Mesothelial cell of epicardium (in vitro differentiated cells): Measurements from ENCODE around the gene SLX4IP. TPM values are rescaled to one million over a fixed set of nuclear protein-coding genes. Genes with fewer than 3 reads are reported as not detected.

Experiments used
- DNase-seq, 2 experiments: peaks; one replicate each; pipeline ENCODE4 v3.0.0; 2021; ENCODE audit warnings: low spot score in 2 of 2; ENCODE audit not compliant: unreplicated experiment in 2 of 2
- H3K27ac Mint-ChIP-seq: 2 replicates; pipeline ENCODE4 v1.8.0; 2021; ENCODE audit warnings: mixed read lengths
- H3K27me3 Mint-ChIP-seq: 2 replicates; pipeline ENCODE4 v1.8.0; 2021; ENCODE audit warnings: low read depth, mixed read lengths
- H3K36me3 Mint-ChIP-seq: 2 replicates; pipeline ENCODE4 v1.8.0; 2021; ENCODE audit warnings: mixed read lengths
- H3K4me1 Mint-ChIP-seq: 2 replicates; pipeline ENCODE4 v1.8.0; 2021; ENCODE audit warnings: mixed read lengths
- H3K4me3 Mint-ChIP-seq: 2 replicates; pipeline ENCODE4 v1.8.0; 2021; ENCODE audit warnings: mild to moderate bottlenecking, moderate library complexity, mixed read lengths
- H3K9me3 Mint-ChIP-seq: 2 replicates; pipeline ENCODE4 v1.8.0; 2021; ENCODE audit warnings: mixed read lengths
- total RNA-seq: library from RNA; stranded (reverse); gene quantifications from 3 replicates; pipeline ENCODE4 v1.2.1, GENCODE V29; 2021
- TF ChIP-seq, protein P1 (sequence below): fragments of 200-600 bp; sonication (generic); IDR thresholded peaks from one replicate; pipeline ENCODE4 v1.5.0; 2021; ENCODE audit warnings: antibody characterized with exemption; ENCODE audit not compliant: unreplicated experiment

Gene SLX4IP
- total RNA-seq, 1 donor from 2014 or later = 10.4 TPM

DNA sequence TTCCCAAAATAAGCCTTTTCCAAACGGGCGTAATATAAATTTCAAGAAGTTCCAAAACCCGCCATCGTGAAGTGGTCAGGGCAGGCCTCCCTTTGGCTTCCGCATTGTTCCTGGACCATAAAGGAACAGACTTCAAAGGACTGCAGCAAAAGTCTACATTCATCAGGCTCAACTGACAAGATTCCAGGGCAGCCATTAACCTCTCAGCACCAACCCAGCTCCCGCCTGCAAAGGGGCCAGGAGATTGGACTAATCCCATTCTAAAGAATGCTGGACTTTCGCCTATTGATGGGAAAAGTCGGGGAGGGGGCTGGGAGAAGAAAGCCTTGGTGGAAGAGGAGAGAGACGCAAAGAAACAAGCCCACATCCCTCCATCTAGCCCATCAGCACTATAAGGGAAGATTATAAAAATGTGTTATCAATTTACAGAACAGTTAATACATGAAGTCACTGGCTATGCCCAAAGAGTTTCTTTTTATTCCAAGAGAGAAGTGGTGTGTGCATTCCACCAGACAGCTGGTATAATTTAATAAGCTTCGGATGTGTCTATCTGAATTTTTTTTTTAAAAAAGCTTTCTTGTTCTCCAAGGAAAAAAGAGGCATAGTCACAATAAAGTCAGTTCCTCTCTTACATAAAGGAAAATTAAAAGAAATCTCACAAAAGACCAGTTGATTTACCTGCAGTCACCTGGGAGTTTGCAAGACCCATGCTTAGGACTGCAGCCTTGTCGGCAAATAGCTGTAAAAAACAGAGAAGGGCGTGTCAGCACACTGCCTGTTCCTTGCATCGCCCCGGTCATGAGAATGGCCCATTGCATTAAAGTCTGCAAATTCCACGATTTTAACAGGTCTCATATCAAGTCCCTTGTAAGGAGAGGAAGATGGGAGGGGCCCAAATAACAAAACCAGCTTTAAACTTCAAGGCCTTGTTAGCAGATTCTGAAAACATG is 220.9 kb downstream of the SLX4IP start:
- H3K4me3 Mint-ChIP-seq = peak overlapping the region; percentile 4
- H3K4me1 Mint-ChIP-seq = peaks cover 89% of the 10 kb centered on the region
- TF ChIP-seq, protein P1, sequence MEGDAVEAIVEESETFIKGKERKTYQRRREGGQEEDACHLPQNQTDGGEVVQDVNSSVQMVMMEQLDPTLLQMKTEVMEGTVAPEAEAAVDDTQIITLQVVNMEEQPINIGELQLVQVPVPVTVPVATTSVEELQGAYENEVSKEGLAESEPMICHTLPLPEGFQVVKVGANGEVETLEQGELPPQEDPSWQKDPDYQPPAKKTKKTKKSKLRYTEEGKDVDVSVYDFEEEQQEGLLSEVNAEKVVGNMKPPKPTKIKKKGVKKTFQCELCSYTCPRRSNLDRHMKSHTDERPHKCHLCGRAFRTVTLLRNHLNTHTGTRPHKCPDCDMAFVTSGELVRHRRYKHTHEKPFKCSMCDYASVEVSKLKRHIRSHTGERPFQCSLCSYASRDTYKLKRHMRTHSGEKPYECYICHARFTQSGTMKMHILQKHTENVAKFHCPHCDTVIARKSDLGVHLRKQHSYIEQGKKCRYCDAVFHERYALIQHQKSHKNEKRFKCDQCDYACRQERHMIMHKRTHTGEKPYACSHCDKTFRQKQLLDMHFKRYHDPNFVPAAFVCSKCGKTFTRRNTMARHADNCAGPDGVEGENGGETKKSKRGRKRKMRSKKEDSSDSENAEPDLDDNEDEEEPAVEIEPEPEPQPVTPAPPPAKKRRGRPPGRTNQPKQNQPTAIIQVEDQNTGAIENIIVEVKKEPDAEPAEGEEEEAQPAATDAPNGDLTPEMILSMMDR = no peak
- no peak for DNase-seq
- peak overlapping the region; percentile 93 for H3K27ac Mint-ChIP-seq
- no peaks in the 10 kb centered on the region for H3K27me3 Mint-ChIP-seq
- peaks cover 32% of the 10 kb centered on the region for H3K36me3 Mint-ChIP-seq
- H3K9me3 Mint-ChIP-seq = no peaks in the 10 kb centered on the region

DNA sequence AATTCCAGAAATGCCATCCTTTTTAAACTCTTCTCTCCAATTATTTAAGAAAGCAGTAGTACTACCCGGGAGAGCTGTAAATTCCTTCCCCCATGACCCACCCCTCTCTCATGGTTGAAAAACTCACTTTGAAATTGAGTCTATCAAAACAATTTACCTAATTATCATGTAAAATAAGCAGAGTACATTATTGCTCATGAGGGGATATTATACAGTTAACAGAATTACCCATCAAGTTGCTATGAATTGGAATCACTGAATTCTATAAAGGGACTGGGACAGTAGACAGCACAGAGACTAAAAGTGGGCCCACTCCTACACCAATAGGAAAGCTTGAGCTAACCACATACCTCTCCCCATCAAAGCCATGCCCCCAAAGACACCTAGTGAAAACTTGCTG is 222.3 kb downstream of the SLX4IP start:
- no peaks in the 10 kb centered on the region for H3K27me3 Mint-ChIP-seq
- TF ChIP-seq, protein P1 = no peak
- peak overlapping the region; percentile 56 for H3K27ac Mint-ChIP-seq
- peaks cover 46% of the 10 kb centered on the region for H3K36me3 Mint-ChIP-seq
- H3K4me1 Mint-ChIP-seq = peaks cover 74% of the 10 kb centered on the region
- no peak overlapping the region for H3K4me3 Mint-ChIP-seq
- DNase-seq = no peak
- H3K9me3 Mint-ChIP-seq = no peaks in the 10 kb centered on the region

DNA sequence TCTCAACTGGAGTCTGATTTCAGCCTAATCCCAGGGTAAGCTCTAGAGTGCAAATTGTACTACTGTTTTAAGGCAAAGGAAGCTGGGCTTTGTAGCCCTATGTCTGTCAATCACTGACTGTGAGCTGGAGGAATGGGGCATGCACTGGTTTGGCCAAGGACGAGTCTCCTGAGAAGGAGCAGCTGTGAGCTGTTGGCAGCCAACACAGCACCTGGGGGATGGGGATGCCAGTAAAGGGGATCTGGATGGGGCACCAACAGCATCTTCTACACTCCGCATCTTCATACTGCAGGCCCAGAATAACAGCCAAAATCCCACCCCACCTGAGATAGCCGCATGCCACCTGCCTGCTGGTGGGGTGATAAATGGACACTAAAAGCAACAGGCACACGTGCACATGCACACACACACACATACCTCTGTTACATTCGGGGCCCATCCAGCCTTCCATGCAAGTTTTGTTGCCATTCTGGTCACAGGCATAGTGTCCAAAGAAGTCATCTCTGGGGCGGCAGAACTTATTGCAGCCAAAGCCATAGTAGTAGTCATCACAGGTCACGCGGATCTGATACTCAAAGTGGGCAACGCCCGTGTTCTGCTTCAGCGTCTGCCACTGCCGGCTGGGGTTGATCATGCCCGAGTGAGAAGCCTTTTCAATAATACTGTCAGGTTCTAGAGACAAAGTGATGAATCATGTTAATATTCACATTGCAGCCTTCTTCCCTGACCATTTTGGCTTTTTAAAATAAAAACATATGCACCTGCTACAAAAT is 223.1 kb downstream of the SLX4IP start:
- DNase-seq = no peak
- Mint-ChIP-seq H3K36me3 (peaks cover 47% of the 10 kb centered on the region), H3K4me3 (no peak overlapping the region), H3K27ac (no peak overlapping the region), H3K9me3 (no peaks in the 10 kb centered on the region), H3K4me1 (peaks cover 72% of the 10 kb centered on the region), H3K27me3 (no peaks in the 10 kb centered on the region)
- TF ChIP-seq, protein P1 = no peak

DNA sequence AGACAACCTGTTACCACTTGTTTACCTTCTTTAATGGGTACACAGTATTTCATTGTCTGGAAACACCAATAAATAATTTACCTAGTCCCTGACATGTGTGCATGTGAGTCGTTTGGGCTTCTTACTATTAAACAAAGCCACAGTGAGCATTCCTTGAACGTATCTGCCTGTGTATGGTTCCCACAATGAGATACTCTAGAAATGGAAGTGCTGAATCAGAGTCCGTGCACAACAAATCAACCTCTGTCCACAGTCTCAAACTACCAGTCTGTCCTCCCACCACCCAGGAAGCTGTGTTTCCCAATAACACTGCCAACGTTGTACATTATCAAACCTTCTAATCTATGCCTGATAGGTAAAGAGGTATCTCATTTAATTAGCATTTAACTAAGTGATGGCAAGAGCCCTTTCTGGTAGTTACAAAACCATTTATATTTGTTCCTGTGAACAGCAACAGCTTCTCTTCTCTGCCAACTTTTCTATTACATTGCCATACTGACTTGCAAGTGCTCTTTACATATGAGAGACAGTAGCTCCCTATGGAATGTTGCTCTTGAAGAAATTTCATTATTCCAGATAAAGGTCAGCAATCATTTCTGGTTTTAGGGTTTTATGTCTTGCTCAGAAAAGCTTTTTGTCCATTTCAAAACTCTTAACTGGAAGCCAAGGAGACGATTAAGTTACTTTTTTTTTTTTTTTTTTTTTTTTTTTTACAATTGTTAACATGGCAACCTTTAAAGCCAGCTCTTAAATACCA is 223.9 kb downstream of the SLX4IP start:
- H3K4me3 Mint-ChIP-seq = no peak overlapping the region
- no peaks in the 10 kb centered on the region for H3K9me3 Mint-ChIP-seq
- no peak for DNase-seq
- H3K36me3 Mint-ChIP-seq = peaks cover 50% of the 10 kb centered on the region
- H3K27me3 Mint-ChIP-seq = no peaks in the 10 kb centered on the region
- H3K4me1 Mint-ChIP-seq = peaks cover 73% of the 10 kb centered on the region
- TF ChIP-seq, protein P1 = no peak
- H3K27ac Mint-ChIP-seq = peak overlapping the region; percentile 65
